K562 (cell line): ENCODE measurements around the gene ISYNA1. TPM values are rescaled to one million over a fixed set of nuclear protein-coding genes. Genes with fewer than 3 reads are reported as not detected.

ENCODE experiments used
- BCL6 ChIP-seq: fragments of 250-450 bp; sonication (Bioruptor Pico); IDR thresholded peaks from 2 replicates; pipeline ENCODE4 v1.4.0; 2020
- GABPB1 ChIP-seq: sonication (generic); formaldehyde crosslinking; IDR thresholded peaks from 2 replicates; pipeline ENCODE4 v1.8.0; 2022; ENCODE audit warnings: mild to moderate bottlenecking, missing genetic modification reagents
- MEF2D ChIP-seq: conservative IDR thresholded peaks from 2 replicates; pipeline ENCODE4 v1.6.1; 2016; ENCODE audit warnings: low read depth, missing genetic modification characterization, missing compliant biosample characterization
- MTA3 ChIP-seq: fragments of 450-650 bp; formaldehyde crosslinking; IDR thresholded peaks from 2 replicates; pipeline ENCODE4 v1.6.1; 2017; ENCODE audit warnings: mild to moderate bottlenecking, borderline replicate concordance
- NRF1 ChIP-seq, 2 experiments: fragments of 450-650 bp; IDR thresholded peaks in 1 of 2; conservative IDR thresholded peaks in 1 of 2; 2 replicates each; pipeline ENCODE4 v1.6.1; 2014; ENCODE audit warnings: mild to moderate bottlenecking in 2 of 2
- SMC3 ChIP-seq: conservative IDR thresholded peaks from 2 replicates; pipeline ENCODE4 v1.6.1; 2011; ENCODE audit warnings: low read depth, low read length, improper control_type of control experiment; ENCODE audit not compliant: insufficient read depth
- SUPT5H ChIP-seq: fragments of 450-650 bp; IDR thresholded peaks from 2 replicates; pipeline ENCODE4 v1.6.1; 2016
- polyA plus RNA-seq, 8 experiments: library from polyadenylated mRNA; depleted of rRNA in 4 of 8; stranded (reverse) in 5 of 8; unstranded in 3 of 8; fragments of >200 nt; fragmentation: Nextera tagmentation in 2 of 8; fragmentation: Illumina TruSeq in 1 of 8; extraction: Ambion mirVana in 2 of 8; extraction: Trizol in 1 of 8; gene quantifications; 2 replicates each; pipeline versions ENCODE4 v1.2.1 to v1.2.3, GENCODE V29; 2011 to 2014; ENCODE audit warnings: inconsistent platforms in 1 of 8, missing spikeins in 1 of 8
- total RNA-seq, 7 experiments: library from RNA; depleted of rRNA in 6 of 7; stranded (reverse); fragments of >200 nt in 6 of 7; fragmentation: Illumina TruSeq in 2 of 7; extraction: Trizol in 2 of 7; gene quantifications; 2 replicates each; pipeline versions ENCODE4 v1.2.1 to v1.2.3, GENCODE V29; 2011 to 2021; ENCODE audit warnings: low replicate concordance in 1 of 7
- TF ChIP-seq, protein P1 (sequence below): fragments of 200-800 bp; sonication (Bioruptor generic); IDR thresholded peaks from 2 replicates; pipeline ENCODE4 v1.6.1; 2016; ENCODE audit warnings: missing genetic modification characterization, missing compliant biosample characterization
- TF ChIP-seq, protein P2 (sequence below): sonication (generic); formaldehyde crosslinking; IDR thresholded peaks from 2 replicates; pipeline ENCODE4 v1.8.0; 2022; ENCODE audit warnings: missing genetic modification reagents, mild to moderate bottlenecking, moderate library complexity, borderline replicate concordance
- TF ChIP-seq, protein P3 (sequence below): fragments of 450-650 bp; IDR thresholded peaks from 2 replicates; pipeline ENCODE4 v1.6.1; 2016; ENCODE audit warnings: borderline replicate concordance
- TF ChIP-seq, protein P4 (sequence below): fragments of 250-450 bp; sonication (Bioruptor Pico); IDR thresholded peaks from 2 replicates; pipeline ENCODE4 v1.4.0; 2020; ENCODE audit warnings: mild to moderate bottlenecking, moderate library complexity, borderline replicate concordance
- TF ChIP-seq, protein P5 (sequence below): fragments of 250-450 bp; sonication (Bioruptor Pico); IDR thresholded peaks from 2 replicates; pipeline ENCODE4 v1.4.0; 2020; ENCODE audit warnings: mild to moderate bottlenecking

ISYNA1 gene
- total and polyA plus RNA-seq, 9 of the 15 experiments (the other 6 are each of a cell fraction or from before 2014, with no cell fraction given), result 21.8 to 460 (median 93.2) TPM

DNA sequence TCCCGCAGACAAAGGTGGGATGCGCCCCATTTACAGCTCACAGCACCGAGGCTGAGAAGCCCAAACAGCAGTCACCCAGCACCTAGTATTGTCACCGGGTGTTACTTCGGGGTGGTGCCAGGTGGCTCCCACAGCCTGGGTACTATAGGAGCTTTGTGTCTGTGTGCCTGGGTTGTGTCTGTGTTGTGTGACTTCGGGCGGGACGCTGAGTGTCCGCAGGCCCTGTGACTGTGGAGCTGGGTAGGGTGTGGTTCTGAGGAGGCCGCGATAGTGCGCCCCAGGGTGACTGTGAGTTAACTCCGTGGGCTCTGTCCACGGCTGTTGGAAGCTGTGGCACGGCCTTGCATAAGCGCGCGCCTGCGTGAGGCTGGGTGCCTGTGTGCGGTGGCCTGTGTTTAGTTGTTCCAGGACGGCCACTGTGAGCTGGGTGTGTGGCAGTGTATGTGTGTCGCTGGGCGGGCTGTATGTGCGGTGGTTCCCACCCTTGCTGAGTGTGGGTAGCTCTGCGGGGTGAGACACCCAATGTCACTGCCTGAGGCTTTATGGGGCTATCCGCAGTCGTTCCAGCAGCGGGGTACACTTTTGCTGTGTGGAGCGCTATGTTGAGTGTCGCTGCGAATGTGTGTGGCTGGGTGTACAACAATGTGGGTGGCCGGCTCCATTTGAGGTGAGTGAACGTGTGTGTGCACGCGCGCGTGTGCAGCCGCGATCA is 19.3 kb downstream of the ISYNA1 start (continued):
- TF ChIP-seq, protein P1, sequence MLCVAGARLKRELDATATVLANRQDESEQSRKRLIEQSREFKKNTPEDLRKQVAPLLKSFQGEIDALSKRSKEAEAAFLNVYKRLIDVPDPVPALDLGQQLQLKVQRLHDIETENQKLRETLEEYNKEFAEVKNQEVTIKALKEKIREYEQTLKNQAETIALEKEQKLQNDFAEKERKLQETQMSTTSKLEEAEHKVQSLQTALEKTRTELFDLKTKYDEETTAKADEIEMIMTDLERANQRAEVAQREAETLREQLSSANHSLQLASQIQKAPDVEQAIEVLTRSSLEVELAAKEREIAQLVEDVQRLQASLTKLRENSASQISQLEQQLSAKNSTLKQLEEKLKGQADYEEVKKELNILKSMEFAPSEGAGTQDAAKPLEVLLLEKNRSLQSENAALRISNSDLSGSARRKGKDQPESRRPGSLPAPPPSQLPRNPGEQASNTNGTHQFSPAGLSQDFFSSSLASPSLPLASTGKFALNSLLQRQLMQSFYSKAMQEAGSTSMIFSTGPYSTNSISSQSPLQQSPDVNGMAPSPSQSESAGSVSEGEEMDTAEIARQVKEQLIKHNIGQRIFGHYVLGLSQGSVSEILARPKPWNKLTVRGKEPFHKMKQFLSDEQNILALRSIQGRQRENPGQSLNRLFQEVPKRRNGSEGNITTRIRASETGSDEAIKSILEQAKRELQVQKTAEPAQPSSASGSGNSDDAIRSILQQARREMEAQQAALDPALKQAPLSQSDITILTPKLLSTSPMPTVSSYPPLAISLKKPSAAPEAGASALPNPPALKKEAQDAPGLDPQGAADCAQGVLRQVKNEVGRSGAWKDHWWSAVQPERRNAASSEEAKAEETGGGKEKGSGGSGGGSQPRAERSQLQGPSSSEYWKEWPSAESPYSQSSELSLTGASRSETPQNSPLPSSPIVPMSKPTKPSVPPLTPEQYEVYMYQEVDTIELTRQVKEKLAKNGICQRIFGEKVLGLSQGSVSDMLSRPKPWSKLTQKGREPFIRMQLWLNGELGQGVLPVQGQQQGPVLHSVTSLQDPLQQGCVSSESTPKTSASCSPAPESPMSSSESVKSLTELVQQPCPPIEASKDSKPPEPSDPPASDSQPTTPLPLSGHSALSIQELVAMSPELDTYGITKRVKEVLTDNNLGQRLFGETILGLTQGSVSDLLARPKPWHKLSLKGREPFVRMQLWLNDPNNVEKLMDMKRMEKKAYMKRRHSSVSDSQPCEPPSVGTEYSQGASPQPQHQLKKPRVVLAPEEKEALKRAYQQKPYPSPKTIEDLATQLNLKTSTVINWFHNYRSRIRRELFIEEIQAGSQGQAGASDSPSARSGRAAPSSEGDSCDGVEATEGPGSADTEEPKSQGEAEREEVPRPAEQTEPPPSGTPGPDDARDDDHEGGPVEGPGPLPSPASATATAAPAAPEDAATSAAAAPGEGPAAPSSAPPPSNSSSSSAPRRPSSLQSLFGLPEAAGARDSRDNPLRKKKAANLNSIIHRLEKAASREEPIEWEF, result no peak
- TF ChIP-seq SUPT5H (peak; percentile 42), GABPB1 (peak; percentile 62; the same call in 1 of the 2 replicates), BCL6 (CRISPR knock-in tag) (peak; percentile 58; the same call in 1 of the 2 replicates), NRF1 (conservative IDR thresholded peaks at IDR 0.05 in 1 of 2, IDR thresholded peaks at IDR 0.05 in 1 of 2) (peak in 1 of 2 experiments; percentile 89; a peak in 2 of 4 replicates), MEF2D (tag) (0 out of 2 replicates have a peak, but pooled peaks have one; percentile 7), SMC3 (no peak), MTA3 (peak; percentile 91)
- TF ChIP-seq, protein P2, sequence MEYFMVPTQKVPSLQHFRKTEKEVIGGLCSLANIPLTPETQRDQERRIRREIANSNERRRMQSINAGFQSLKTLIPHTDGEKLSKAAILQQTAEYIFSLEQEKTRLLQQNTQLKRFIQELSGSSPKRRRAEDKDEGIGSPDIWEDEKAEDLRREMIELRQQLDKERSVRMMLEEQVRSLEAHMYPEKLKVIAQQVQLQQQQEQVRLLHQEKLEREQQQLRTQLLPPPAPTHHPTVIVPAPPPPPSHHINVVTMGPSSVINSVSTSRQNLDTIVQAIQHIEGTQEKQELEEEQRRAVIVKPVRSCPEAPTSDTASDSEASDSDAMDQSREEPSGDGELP (CRISPR knock-in tag), result peak; percentile 94
- TF ChIP-seq, protein P3, sequence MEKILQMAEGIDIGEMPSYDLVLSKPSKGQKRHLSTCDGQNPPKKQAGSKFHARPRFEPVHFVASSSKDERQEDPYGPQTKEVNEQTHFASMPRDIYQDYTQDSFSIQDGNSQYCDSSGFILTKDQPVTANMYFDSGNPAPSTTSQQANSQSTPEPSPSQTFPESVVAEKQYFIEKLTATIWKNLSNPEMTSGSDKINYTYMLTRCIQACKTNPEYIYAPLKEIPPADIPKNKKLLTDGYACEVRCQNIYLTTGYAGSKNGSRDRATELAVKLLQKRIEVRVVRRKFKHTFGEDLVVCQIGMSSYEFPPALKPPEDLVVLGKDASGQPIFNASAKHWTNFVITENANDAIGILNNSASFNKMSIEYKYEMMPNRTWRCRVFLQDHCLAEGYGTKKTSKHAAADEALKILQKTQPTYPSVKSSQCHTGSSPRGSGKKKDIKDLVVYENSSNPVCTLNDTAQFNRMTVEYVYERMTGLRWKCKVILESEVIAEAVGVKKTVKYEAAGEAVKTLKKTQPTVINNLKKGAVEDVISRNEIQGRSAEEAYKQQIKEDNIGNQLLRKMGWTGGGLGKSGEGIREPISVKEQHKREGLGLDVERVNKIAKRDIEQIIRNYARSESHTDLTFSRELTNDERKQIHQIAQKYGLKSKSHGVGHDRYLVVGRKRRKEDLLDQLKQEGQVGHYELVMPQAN, result no peak
- TF ChIP-seq, protein P4, sequence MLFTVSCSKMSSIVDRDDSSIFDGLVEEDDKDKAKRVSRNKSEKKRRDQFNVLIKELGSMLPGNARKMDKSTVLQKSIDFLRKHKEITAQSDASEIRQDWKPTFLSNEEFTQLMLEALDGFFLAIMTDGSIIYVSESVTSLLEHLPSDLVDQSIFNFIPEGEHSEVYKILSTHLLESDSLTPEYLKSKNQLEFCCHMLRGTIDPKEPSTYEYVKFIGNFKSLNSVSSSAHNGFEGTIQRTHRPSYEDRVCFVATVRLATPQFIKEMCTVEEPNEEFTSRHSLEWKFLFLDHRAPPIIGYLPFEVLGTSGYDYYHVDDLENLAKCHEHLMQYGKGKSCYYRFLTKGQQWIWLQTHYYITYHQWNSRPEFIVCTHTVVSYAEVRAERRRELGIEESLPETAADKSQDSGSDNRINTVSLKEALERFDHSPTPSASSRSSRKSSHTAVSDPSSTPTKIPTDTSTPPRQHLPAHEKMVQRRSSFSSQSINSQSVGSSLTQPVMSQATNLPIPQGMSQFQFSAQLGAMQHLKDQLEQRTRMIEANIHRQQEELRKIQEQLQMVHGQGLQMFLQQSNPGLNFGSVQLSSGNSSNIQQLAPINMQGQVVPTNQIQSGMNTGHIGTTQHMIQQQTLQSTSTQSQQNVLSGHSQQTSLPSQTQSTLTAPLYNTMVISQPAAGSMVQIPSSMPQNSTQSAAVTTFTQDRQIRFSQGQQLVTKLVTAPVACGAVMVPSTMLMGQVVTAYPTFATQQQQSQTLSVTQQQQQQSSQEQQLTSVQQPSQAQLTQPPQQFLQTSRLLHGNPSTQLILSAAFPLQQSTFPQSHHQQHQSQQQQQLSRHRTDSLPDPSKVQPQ, result 0 out of 2 replicates have a peak, but pooled peaks have one; percentile 34
- TF ChIP-seq, protein P5, sequence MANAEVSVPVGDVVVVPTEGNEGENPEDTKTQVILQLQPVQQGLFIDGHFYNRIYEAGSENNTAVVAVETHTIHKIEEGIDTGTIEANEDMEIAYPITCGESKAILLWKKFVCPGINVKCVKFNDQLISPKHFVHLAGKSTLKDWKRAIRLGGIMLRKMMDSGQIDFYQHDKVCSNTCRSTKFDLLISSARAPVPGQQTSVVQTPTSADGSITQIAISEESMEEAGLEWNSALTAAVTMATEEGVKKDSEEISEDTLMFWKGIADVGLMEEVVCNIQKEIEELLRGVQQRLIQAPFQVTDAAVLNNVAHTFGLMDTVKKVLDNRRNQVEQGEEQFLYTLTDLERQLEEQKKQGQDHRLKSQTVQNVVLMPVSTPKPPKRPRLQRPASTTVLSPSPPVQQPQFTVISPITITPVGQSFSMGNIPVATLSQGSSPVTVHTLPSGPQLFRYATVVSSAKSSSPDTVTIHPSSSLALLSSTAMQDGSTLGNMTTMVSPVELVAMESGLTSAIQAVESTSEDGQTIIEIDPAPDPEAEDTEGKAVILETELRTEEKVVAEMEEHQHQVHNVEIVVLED, result 0 out of 2 replicates have a peak, but pooled peaks have one; percentile 22
